NB4 (cell line): ENCODE data around the gene UBE2F.

Experiments
- DNase-seq: peaks from one replicate; pipeline ENCODE4 v3.0.0; 2010; ENCODE audit warnings: low read depth
- H3K4me3 ChIP-seq: one replicate; pipeline ENCODE4 v1.5.1; 2011; ENCODE audit warnings: mild to moderate bottlenecking, low read depth, low read length, moderate library complexity
- CTCF ChIP-seq: IDR thresholded peaks from one replicate; pipeline ENCODE4 v1.5.1; 2012; ENCODE audit warnings: low read depth, low read length
- MAX ChIP-seq: IDR thresholded peaks from 2 replicates; pipeline ENCODE4 v1.6.1; 2011; ENCODE audit warnings: low read depth, low read length
- MYC ChIP-seq: IDR thresholded peaks from 2 replicates; pipeline ENCODE4 v1.6.1; 2011; ENCODE audit warnings: low read depth, low read length
- POLR2A ChIP-seq: IDR thresholded peaks from 2 replicates; pipeline ENCODE4 v1.6.1; 2011; ENCODE audit warnings: mild to moderate bottlenecking; ENCODE audit not compliant: insufficient read length; ENCODE audit errors: extremely low read depth

The UBE2F gene

DNA sequence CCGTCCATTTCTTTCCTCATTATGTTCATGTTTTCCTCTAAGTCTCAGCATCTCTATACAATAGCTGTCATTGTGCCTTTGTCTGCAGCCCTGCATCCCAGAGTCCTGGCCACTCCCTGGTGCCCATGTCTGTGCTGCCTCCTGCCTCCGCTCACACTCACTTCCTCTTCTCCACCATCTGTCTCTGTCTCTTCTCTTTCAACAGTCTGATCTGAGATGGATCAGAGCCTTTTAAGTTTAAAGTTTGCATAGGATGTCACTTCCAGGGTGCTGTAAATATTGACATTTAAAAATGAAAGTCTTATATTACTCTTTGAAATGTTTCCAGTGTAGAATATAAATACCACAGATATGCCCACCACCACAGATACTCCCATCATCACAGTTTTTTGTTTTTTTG, 42.7 kb downstream of the UBE2F start:
- TF ChIP-seq POLR2A = no peak
- H3K4me3 ChIP-seq = no peak overlapping the region
- no peak for DNase-seq

DNA sequence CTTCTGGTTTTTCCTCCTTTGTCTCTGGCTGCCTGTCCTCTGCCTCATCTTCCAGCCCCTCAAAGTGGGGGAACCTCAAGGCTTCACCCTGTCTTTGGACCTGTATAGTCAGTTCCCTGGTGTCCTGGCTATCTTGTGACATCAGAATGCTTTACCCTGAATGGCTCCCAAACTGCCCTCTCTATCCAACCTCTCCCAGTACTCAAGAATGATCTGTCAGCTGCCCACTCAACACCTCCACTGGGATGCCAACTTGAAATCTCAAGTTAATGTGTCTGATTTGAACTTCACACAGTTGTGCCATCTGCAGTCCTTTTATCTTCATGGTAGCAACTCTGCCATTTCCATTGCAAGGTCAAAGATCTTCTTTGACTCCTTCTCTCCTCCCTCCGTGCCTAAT, 43.8 kb downstream of the UBE2F start:
- TF ChIP-seq CTCF (no peak), POLR2A (no peak), MAX (no peak), MYC (no peak)
- DNase-seq = no peak
- H3K4me3 ChIP-seq = no peak overlapping the region

- no peak overlapping the region for H3K4me3 ChIP-seq
- DNase-seq = no peak
- no peak for TF ChIP-seq CTCF
- TF ChIP-seq POLR2A = no peak
- TF ChIP-seq MAX = no peak
- no peak for TF ChIP-seq MYC
These were observed 47.0 kb downstream of the UBE2F start for GRCh38 chr2:238013806-238014205.

- peak; percentile 16 for TF ChIP-seq CTCF
- TF ChIP-seq POLR2A = no peak
- no peak for TF ChIP-seq MAX
- H3K4me3 ChIP-seq = no peak overlapping the region
- DNase-seq = no peak
These were observed 48.9 kb downstream of the UBE2F start for GRCh38 chr2:238015705-238016104.

- TF ChIP-seq POLR2A (no peak), MYC (no peak), CTCF (no peak), MAX (no peak)
- DNase-seq = no peak
- H3K4me3 ChIP-seq = no peak overlapping the region
These were observed 49.7 kb downstream of the UBE2F start for GRCh38 chr2:238016526-238016925.

DNA sequence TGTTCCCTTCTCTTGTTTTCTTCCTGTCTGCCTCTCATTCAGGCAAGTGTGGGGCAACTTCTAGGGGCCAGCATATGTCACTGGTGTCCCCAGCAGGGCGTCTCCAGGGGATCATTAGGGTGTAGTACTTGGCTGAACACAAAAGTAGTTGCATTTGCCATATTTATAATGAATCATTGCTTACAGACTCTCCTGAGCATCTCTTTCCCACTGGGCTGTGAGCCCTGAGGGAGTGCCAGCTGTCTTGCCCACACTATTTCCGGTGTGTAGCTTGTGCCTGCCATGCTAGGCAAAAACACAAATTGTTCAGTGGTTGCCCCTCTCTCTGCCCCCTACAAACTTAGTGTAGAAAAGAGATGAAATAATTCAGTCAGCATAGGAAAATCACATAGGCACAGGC, 53.1 kb downstream of the UBE2F start:
- H3K4me3 ChIP-seq = no peak overlapping the region

More for the DNA sequence above, 53.1 kb downstream of the UBE2F start:
- no peak for TF ChIP-seq CTCF
- TF ChIP-seq MAX = no peak
- no peak for TF ChIP-seq MYC
- TF ChIP-seq POLR2A = no peak
- DNase-seq = no peak
